Fibroblast of peridontal ligament (primary cell): Measurements from ENCODE around the gene PLXNA2.
A peak's percentile ranks its signal among the peaks of the same experiment; 100 is the strongest.

Experiments
- DNase-seq: peaks from one replicate; pipeline ENCODE4 v3.0.0-alpha.2; 2010; ENCODE audit errors: extremely low read depth

The PLXNA2 gene

DNA sequence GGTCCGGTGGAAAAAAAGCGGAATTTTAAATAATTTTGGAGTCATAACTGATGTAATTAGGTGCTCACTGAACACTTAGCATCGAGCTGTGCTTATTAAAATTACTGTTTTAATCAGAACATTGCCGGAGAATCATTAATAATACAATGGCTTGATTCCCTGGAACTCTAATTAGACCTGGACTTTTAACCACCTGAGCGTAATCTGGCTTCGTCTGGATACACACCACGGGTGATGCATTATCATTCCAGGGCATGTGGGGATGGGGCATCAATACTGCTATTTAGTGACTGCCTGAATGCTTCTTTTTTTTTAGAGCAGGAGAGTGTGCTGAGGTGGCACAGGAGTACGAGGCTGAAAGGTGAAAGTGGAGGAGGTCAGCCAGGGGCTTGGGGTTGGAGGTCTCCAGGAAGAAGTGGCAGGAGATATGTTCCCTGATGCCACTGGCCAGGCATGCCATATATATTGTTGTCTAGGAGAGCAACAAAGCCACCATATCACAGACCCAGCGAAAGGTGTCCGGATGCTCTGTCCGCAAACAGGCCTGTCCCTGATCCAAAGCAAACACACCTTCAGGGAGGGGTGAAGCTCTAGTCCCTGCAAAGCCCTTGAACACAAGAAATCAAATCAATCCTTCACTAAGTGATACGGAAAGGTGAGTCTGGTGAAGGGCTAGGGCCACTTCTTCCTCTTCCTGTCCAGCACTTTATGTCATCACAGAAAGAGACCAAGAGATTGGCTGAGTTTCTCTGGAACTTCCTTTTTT, 125.2 kb downstream of the PLXNA2 start:
- no peak for DNase-seq

GRCh38 chr1:208118306-208118705, 125.9 kb downstream of the PLXNA2 start:
- no peak for DNase-seq

DNA sequence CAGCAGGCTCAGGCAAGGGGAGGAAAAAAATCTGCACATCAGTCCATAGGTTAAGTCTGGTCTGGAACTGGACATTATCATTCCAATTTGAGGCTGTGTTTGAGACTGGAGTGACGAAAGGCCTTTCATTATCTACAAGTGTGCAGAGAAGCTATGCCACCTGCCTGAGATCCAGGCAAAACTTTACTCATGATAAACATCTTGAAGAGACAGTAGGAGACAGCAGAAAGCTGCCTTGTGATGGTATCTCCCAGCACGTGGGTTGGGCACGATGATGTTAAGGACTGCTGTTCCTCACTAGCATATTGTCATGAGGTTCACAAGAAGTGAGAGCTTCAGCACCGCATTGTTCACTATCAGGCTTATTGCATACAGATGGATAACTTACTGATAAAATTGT, 126.4 kb downstream of the PLXNA2 start:
- no peak for DNase-seq

GRCh38 chr1:208117409-208117808, 126.8 kb downstream of the PLXNA2 start:
- DNase-seq = no peak

DNA sequence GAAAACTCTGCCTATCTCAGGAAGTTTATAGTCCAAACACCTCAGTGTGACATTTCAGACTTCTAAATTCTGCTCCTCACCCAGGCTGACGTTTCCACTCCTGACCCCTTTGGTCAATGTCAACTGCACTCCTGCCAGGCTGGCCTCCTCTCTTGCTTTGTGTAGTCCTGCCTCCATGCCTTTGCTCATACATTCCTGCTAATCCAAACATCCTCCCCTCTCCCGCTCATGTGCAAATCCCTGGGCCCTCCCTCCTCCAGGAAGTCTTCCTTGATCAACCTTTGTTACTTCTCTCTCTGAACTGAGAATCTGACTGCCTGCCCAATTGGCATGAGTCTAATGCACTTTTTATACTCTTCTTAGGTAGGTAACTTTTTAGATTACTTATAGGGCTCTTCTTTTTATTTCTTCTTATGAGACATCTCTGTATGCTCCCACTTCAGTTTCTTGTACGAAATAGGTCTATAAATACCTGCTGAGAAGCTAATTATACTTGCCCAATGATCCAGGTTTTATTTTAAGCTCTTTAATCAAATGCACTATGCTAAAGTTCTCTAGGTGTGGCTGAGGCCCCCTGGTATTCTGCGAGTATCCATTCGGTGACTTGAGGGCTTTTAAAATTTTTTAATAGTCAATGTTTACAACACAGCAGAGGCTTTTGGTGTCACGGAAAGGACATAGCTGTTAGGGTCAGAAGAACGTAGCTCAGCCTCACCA, 128.1 kb downstream of the PLXNA2 start:
- no peak for DNase-seq

GRCh38 chr1:208113011-208113410, 131.2 kb downstream of the PLXNA2 start:
- no peak for DNase-seq

DNA sequence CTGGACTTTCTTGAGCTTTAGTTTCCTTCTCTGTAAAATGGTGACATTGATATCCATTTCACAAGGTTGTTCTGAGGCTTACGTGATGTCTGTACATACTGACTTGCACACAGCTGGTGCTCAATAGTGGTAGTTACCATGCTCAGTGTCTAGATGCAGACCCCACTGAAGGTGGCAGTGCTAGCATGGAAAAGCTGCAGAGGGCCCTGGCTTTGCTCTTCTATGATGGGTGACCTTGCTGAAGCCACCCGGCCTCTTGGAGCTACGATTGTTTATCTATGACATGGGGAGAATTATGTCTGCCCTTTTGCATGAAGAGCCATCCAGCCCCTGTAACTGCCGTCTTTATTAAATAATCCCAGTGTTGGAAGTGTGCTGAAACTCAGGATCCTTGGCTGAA, 131.8 kb downstream of the PLXNA2 start:
- no peak for DNase-seq

- DNase-seq = no peak
These were observed 132.5 kb downstream of the PLXNA2 start for GRCh38 chr1:208111646-208112190.

GRCh38 chr1:208110296-208110695, 133.9 kb downstream of the PLXNA2 start:
- DNase-seq = no peak

- no peak for DNase-seq
These were observed 135.4 kb downstream of the PLXNA2 start for GRCh38 chr1:208108646-208109330.

DNA sequence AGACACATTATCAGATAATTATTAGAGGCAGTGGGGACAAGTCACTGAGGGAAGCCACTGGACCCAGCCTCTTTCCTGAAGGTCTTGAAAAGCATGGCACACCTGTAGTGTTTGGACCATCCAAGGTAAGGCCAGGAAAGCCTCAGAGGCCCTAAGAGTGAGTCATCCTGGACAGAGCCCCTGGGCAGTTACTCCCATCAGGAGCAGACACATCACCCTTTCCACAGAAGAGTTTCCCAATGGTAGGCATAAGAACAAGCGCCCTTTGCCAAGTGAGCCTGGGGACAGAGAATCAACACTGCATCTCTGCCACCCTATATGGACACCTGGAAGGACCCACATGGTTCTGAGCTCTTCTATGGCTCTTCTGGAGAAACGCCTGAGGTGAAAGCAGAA, 136.0 kb downstream of the PLXNA2 start:
- no peak for DNase-seq

DNA sequence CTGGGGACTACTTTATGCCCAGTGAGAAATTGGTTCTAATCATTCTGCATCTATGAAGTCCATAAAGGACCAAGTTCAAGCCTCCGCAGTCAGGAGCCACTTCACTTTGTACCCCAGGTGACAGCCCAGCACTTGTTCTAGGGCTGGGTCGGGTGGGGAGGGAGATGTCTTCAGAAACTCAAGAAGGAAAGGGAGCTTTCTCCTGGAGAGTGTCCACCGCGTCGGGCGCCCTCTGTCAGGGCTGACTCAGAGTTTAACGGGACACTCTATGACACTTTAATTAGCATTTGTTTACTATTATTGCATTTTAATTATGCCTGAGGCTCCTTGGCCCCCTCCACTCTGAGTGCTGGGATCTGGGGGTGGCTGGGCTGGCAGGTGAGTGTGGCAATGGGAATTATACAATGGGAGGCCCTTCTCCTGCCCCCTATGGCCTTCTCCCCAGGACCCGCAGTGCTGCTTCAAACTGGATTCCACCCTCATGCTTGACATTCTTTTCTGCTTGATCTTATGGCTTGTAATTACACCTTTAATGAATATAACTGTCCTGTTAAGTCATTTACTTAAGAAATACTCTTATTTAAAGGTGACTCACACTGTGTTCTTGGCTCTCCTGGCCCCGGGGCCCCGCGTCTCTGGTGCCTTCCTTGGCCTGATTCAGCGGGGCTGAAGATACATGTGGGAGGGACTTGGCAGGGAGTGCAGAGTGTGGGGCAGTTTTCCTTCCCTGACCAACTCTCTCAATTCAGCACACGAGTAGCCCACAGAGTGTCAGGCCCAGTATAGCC, 136.6 kb downstream of the PLXNA2 start:
- peak; percentile 45 for DNase-seq

- no peak for DNase-seq
These were observed 138.0 kb downstream of the PLXNA2 start for GRCh38 chr1:208106218-208106617.

GRCh38 chr1:208105756-208106155, 138.4 kb downstream of the PLXNA2 start:
- no peak for DNase-seq

DNA sequence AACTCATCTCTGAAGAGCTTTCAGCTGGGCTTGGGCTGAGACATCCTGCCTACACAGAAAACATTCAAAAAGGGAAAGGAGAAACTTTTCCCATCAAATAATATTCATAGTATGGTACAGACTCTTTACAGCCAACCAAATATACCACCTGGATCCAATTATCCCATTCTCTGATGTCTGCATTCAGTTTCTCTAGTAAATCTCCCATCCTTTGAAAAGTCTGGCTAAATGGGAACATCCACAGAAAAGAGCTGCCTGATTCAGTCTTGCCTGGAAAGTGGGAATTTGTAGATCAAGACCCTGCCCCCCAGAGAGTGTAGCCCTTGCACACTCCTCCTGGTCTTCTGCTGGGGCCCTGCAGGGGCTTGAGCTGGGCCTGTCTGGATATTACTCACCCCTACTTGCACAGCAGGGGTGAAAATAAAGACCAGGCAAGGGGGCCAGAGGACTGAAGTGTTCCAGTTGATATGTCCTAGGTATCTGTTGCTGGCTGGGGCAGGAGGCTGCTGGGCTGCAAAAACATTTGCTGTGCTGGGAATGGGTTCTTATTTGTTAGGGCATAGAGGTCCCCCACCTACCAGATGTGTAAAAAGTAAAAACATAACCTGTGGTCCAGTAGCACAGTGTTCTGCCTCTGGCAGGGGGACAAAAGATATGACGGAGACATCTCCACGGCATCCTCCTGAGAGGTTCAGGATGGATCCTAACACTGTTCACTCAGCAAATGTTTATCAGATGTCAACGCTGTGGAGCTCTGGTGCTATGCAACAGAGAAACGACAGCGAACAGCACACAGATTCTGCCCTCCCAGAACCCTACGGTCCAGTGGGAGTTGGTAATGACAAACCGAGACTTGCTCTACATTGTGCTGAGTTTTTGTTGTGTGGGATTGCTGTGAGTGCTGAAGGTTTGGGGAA, 140.3 kb downstream of the PLXNA2 start:
- peak; percentile 47 for DNase-seq

GRCh38 chr1:208101661-208102431, 142.3 kb downstream of the PLXNA2 start:
- DNase-seq = peak; percentile 51

DNA sequence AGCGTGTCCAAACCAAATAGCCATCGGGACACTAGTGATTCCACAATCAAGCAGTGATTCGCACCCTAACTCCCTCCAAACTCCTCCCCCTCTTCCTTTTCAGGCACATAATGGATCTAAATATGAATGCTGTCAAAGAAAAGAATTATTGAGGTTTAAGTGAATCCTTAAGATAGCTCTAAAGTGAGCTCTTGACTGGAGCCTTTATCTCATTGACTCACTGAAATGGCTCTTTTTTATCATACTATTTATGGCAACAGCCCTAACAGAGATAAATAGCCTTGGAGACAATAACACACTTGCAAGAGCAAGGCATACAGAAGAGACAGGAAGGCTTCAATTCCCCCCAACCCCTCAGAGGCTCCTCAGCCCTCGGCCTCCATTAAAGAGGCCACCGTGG, 143.3 kb downstream of the PLXNA2 start:
- DNase-seq = no peak

- DNase-seq = no peak
These were observed 144.1 kb downstream of the PLXNA2 start for GRCh38 chr1:208100106-208100505.

- no peak for DNase-seq
These were observed 145.4 kb downstream of the PLXNA2 start for GRCh38 chr1:208098773-208099172.
